Ammon's horn (tissue), 1 donor: ENCODE measurements around the gene FAM184B.
A peak's percentile ranks its signal among the peaks of the same experiment; 100 is the strongest.

Experiments
- DNase-seq: peaks from one replicate; pipeline ENCODE4 v3.0.0-alpha.2; 2016; ENCODE audit warnings: low spot score

FAM184B gene

DNA sequence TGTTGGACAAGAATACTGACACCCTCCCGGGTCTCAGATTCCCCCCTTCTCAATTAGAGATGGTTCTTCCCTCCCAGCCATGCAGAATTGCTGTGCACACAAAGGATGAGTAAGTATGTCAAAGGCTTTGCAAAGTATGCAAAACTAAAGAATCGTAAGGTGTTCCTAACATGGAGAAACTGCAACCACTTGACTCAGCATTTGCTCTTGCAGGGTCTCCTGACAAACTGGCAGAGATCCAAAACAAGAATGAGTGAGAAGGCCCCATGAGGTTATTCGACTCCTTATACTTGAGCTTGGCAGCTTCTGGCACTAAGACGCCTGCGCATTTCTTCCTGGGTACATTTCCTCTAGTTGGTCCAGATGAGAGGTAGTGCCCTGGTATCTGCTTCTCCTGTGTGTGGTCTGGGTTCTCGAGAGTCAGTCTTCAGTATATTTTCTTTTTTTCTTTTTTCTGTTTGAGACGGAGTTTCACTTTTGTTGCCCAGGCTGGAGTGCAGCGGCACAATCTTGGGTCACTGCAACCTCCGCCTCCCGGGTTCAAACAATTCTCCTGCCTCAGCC, 8.2 kb downstream of the FAM184B start:
- no peak for DNase-seq

DNA sequence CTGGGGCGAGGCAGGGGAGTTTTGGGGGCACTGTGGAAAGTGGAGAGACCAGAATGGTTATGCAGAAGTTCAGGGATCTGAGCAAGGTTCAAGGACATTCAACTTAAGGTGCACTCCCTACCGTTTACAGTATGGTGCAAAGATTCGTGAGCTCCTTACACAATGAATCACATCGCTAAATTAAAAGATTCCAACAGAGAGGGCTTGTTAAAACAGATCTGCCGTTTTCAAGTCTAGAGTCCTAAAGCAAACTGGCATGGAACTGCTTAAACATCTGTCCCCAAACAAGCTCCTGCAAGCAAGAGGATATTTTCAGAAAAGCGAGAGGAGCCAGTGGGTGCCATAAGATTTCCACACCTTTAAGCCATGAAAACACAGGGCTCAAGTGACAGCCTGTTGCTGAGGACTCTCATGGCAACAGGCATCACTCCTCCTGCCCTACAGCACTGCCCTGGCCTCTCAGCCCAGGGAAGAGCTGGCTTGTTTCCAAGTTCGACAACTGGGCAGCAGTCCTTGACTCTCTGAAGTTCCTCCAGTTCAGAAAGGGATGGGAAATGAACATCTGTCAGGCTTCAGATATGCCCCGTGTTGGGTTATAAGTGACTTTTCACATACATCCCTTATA, 10.0 kb downstream of the FAM184B start:
- DNase-seq: no peak

DNA sequence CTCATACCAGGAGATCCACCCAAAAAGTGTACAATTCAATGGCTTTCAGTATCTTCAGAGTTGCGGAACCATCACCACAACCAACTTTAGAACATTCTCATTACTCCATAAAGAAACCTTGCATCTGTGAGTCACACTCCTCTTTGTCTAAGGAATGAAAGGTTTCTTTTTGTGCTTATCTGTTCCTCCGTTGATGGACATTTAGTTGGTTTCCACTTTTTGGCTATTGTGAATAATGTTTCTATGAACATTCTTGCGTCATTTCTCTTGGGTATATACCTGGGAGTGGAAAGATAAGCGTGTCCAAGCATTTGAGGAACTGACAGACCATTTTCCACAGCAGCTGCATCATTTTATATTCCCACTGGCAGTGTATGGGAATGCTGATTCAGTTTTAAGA, 10.6 kb downstream of the FAM184B start:
- no peak for DNase-seq

DNA sequence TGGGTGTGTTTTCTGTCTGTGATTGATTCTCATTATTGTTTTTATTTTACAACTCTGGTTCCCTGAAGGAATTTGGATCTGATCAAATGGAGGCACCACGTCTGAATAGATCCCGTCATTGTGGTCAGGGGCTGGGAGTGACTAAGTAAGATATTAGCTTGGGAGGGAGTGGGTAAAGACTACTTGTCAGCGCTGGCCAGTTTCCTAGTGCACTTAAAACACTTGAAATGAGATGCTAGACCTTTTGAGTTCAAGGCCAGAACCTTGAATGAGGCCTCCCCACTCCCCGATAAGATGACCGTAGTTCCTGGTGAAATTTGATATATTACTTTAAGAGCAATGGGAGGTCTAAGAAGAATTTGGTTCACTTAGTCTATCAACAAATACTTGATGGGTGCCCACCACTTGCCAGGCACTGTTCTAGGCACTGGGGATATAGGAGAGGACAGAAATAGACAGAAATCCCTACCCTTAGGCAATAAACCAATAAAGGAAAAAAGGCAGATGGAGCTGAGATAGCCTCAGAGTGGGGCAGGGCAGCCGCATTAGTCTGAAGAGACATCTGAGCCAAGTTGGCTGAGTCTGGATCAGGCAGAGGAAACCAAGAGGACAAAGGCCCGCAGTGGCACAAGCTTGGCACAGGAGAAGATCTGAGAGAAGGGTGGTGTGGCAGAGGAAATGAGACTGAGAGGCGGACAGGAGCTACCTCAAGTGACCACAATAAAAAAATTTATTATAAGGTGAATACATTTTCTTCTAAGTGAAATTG, 11.8 kb downstream of the FAM184B start:
- no peak for DNase-seq

DNA sequence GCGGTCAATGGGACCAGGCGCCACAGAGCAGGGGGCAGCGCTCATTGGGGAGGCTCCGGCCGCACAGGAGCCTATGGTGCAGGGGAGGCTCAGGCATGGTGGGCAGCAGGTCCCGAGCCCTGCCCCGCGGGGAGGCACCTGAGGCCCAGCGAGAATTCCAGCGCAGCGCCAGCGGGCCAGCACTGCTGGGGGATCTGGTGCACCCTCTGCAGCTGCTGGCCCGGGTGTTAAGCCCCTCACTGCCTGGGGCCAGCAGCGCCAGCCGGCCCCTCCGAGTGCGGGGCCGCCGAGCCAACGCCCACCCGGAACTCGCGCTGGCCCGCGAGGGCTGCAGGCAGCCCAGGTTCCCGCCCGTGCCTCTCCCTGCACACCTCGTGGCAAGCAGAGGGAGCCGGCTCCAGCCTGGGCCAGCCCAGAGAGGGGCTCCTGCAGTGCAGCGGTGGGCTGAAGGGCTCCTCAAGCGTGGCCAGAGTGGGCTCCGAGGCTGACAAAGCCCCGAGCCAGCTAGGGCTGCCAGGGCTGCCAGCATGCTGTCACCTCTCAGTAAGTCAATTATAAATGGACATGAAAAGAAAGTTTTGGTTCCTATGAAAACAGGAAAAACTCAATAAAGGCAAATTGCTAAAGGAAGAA, 14.5 kb downstream of the FAM184B start:
- DNase-seq: no peak

DNA sequence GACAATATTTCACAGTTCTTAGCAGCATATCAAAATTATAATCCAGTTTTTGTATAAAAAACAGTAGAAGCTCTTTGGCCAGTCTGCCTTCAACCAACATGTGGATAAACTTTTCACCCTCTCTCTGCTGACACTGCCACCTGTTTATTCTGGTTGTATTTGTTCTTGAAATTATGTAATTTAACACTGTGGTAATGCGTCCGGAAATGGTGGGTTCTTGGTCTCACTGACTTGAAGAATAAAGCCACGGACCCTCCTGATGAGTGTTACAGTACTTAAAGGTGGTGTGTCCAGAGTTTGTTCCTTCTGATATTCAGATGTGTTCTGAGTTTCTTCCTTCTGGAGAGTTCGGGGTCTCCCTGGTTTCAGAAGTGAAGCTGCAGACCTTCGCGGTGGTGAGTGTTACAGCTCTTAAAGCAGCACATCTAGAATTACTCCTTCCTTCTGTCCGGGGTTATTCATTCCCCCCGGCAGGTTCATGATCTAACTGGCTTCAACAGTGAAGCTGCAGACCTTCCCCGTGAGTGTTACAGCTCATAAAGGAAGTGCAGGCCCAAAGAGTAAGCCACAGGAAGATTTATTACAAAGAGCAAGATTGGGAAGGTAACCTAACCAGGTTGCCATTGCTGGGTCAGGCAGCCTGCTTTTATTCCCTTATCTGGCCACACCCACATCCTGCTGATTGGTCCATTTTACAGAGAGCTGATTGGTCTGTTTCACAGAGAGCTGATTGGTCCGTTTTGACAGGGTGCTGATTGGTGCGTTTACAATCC, 15.7 kb downstream of the FAM184B start:
- DNase-seq: no peak

DNA sequence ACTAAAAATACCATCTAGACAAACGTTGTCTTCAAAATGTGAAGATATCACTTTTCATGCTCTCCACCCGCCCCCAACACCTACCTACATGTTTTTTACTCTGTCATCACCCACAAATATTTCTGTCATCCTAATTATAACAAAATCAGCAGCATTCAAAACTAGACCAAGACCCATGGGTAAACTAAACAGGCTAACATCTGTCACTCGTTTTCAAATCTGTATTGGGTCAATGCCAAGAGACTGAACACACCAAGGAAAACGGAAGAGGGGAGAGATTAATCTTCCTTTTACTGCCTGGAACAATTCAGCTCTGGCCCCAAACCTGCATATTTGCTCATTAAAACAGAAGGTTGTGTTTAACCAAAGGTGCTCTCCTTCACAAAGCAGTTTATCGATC, 17.5 kb downstream of the FAM184B start:
- DNase-seq: no peak

DNA sequence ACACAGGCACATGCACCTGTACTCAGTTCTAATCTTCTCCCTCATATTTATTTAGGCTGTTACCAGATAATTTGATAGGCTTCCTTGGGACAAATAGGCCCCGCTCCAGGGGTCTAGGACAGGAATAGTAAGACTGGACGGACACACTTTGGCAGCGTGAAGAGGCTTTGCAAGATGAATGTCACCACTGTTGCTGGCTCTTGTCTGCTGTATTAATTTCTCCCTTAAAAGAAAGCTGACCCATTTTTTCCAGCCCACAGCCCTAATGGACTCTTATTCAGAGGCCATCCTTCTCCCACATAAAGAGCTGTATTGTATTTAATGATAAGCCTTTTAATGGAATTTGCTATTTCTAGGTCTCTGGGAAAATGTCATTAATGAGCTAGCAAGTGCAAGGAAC, 18.0 kb downstream of the FAM184B start:
- DNase-seq: peak; percentile 12

DNA sequence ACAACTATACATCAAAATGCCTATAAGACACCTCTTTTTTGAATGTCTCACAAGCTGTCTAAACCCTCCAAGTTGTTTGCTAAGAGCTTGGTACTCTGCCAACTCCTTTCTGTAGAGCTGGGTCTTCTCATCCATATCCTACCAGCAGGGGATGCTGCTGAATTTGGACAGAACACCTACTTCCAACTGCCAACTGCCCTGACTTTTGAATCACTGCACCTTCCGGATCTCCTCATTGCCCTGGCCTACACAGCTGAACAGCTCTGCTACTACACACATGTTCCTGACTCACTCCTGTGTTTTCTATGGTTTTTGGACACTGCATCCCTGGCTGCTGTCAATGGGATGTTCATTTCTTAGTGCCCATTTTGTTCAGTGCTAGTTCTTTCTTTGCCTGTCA, 18.7 kb downstream of the FAM184B start:
- no peak for DNase-seq

DNA sequence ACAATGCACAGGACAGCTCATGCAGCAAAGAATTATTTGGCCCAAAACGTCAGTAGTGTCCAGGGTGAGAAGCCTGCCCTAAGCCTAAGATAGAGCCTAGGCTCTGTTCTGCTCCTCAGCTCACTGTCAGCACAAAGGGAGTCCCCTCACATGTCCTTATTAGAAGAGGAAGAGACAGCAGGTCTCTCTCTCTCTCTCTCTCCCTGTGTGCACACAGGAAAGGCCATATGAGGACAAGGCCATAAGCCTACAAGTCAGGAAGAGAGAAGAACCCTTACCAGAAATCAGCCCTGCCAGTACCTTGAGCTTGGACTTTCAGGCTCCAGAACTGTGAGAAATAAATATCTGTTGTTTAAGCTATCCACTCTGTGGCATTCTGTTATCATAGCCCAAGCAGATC, 20.4 kb downstream of the FAM184B start:
- no peak for DNase-seq

DNA sequence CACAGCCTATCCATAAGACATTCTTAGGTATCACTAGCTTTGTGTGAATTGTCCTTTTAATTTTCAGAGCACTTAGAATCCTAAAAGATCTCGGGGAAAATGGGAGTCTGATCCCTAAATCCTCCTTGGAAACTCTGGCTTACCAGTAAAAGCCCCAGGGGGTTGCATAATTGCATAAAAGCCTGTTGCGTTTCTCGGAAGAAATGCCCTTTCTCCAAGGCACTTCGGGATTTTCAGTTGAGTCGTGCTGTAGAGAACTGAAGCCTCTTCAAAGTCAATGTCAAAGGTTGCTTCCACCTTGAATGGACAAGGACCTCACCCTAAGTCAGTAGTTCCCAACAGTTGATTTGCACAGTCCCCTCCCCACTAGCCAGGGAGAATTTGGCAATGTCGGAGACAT, 20.8 kb downstream of the FAM184B start:
- DNase-seq: no peak

DNA sequence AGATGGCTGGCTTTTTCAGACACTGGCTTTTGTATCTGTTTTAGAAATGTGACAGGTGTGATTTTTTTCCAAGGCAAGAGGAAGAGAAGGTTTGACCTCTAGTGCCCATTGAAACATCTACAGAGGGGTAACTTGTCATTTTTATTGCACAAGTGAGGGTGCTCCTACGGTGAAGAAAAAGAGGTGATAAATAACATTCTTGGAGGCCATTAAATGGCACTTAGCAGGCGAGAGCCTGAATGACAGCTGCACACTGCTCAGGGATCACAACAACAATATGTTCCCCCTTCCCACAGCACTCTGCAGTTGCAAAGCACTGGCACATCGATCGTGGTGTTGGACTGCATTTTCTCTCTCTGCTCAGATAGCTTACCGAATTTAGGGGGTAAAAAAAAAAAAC, 22.9 kb downstream of the FAM184B start:
- peak; percentile 34 for DNase-seq

DNA sequence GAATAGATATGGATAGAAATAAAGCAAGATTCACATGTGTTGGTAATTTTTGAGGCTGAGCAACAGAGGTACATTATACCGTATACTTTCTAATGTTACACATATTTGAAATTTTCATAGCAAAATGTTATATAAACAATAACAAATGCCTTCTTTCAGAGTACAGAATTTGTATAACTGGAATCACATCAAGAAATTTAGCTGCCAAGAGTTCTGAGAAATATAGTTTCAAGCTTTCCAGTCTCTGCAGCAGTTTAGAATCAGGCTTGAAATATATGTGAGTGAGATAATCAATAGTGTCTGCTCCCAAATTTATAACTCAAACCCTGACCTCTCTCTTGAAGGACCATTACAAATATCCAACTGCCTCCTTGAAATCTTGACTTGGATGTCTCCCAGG, 23.8 kb downstream of the FAM184B start:
- DNase-seq: no peak

DNA sequence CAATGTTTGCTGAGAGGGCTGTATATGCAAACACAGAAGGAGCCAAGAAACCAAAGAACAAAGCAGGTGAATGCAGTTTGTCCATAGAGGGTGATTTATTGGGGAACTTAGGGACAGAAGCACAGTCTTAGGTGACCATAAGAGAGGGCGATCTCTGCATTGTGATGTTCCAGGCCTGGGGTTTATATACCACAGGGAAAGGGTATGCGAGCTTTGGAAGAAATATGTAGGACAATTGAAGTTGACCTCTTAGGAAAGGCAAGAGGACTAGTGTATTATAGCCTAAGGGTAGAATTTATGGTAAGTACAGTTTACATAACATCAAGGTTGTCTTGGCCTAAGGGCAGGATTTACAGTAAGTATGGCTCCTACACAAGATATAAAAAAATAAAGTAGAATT, 27.8 kb downstream of the FAM184B start:
- no peak for DNase-seq

DNA sequence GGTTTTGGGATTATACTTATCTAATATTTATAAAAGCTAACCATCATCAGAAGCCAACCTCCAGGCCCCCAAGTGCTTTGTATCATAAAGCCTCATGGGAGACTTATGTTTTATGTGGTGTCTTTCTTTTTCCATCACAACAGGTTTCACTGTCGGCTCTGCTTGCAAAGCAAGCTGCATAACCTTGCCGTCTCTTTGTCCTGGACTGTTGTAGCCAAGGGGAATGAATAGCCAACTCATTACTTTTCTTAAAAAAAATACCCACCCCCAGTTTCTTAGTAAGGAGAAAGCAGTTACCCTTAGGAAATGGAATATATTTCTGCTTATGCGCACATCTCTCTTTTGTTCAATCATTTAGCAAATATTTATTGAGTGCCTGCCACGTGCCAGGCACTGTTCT, 40.7 kb downstream of the FAM184B start:
- DNase-seq: no peak

DNA sequence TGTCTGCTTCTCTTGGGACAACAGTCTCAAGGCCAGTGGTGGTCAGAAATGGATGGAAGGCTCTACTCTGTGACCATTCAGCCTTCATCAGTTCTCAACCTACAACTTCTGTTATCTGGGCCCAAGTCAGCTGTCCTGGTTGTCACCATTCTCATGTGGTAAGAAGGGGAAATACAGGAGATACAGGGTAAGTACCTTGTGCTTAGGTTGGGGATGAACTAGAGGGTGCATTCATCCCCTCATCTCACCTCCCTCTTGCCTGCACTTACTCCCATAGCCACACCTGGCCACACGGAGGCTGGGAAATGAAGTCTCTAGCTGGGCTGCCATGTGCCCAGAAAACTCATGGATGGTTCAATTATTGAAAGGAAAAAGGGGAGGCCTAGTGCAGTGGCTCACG, 44.9 kb downstream of the FAM184B start:
- DNase-seq: no peak

DNA sequence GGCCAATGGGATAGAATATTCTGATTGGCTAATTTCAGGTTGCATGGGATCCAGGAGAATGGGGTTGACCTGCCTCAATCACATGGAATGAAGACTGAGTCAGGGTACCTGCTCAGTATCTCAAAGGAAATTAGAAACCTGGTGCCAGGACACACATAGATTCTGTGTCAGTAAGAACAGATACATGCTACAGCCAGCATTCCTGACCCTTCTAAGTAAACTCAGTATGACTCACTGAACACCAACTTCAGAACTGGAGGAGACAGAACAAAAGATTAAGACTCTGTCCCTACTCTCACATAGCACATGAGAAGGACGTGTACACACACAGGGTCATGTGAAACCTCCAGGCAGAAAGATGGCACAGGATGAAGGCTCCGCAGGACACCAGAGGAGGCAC, 54.5 kb downstream of the FAM184B start:
- no peak for DNase-seq

DNA sequence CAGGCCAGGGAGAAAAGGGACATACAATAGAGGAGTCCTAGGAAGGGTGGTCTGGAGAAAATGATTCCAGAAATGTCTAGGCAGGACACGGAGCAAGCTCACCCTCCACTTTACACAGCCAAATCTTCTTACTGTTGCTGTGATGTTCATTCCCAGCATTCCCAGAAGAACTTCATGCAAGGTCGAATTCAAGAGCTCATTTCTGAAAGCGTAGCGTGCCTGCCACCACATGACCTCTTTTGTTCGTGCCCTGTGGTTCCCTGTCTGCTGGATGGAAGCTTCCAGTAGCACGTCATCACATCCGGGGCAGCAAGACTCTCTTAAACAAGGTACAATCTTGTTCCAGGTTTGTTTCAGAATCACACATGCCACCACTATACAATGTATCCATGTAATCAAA, 57.8 kb downstream of the FAM184B start:
- no peak for DNase-seq

DNA sequence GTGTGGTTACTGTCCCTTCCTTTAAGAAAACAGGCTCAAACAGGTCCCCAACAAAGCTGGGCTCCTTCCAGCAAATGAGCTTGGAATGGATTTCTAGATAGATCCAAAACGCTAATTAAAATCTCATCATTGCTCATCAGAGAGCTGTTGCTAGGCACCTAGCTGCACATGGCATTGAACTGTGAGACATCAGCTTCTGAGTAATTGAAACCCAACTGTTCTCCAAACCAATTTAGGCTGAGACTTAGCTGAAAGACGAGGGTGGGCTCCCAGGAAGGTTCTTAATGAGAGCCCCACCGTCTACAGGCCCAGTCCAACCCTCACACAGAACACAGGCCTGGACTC, 59.1 kb downstream of the FAM184B start:
- DNase-seq: peak; percentile 71

DNA sequence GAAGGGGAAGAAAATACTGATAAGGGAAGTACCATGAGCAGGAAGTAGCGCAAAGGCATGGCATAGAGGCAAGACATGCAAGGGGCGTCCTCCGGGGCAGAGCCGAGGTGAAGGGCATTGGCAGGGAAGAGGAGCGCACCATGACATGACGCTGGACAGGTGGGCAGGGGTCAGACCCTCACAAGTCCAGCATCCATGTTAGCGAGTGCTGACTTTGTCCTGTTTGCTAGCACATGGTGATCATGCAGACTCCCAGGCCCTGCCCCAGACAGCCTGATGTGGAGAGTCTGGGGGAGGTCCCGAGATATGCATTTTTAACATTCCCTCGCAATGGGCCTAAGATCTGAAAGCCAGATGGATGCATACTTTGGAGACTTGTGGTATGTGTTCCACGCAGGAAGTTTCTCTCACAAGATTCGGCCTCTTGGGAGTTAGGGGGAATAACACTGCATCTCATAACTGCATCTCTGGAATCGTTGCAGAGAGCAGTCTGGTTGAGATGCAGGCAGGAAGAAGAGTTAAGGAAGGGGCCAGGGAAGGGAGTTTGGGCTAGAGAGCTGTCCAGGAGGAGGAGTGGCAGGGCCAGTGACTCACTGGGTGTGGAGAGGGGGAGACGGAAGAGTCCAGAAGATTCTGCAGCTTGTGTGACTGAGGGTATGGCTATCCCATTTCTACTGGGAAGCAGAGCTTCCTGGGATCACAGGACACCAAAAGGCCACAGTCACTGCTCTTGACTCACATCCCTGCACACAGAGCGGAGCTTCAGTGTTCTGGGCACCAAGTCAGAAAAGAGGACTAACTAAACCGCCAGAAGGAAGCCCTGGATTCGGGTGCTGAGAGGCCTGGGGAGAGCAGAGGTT, 59.7 kb downstream of the FAM184B start:
- no peak for DNase-seq

DNA sequence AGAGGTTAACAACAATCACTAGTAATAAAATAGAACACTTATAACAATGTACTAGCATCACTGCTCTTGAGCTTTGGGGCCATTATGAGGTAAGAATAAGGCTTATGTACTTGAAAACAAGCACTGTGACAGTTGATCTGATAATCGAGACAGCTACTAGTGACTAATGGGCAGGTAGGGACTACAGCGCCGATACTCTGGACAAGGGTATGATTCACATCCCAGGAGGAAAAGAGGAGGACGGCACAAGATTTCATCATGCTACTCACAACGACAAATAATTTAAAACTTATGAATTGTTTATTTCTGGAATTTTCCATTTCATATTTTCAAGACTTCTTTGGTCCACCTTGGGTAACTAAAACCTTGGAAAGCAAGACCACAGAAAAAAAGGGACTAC, 62.3 kb downstream of the FAM184B start:
- no peak for DNase-seq

DNA sequence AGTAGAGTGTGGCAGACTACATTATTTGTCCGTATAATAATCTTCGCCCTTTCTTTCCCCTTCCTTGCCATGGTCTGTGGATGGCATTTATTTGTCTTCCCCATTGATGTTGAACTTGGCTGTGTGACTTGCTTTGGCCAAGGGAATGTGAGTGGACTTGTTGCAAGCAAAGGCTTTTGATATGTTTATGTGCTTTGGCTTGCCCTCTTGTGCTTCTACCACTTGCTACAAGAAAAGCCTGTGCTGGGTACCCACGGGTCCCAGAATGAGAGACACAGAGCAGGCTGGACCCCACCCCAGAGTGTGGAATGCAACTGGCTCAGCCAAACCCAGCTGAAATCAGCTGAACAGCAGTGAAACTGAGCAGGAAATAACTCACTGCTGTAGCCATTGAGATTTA, 63.0 kb downstream of the FAM184B start:
- no peak for DNase-seq
